ENCODE data around the gene YJEFN3.

Gene YJEFN3

GRCh38 chr19:19489804-19490204, 38.9 kb upstream of the YJEFN3 start:
- Histone ChIP-seq H3K36me3 (replicated peaks; ENCODE audit: low read depth, low read length) (peaks cover 19% of the 10 kb centered on the region), H4K20me1 (ENCODE audit: insufficient read depth, low read length) (peaks cover 14% of the 10 kb centered on the region), H3K4me2 (ENCODE audit: low read length) (no peak overlapping the region), H3K9ac (ENCODE audit: low read length) (no peak overlapping the region), H3K4me3 (ENCODE audit: low read length) (no peak overlapping the region), H3K79me2 (ENCODE audit: low read length) (peaks cover 64% of the 10 kb centered on the region), H3K9me3 (ENCODE audit: insufficient read depth, low read length) (no peaks in the 10 kb centered on the region), H3K27me3 (ENCODE audit: low read depth, low read length) (no peaks in the 10 kb centered on the region), H3K4me1 (ENCODE audit: low read length) (peaks cover 24% of the 10 kb centered on the region), H3K27ac (ENCODE audit: low read length) (peak overlapping the region; percentile 9; the same call in 1 of the 2 replicates), H2AFZ (ENCODE audit: low read depth, low read length) (no peak overlapping the region)
- TF ChIP-seq CTCF (IDR thresholded peaks at IDR 0.05; ENCODE audit: low read depth, low read length): no peak
- no peak for TF ChIP-seq EZH2phosphoT487 (IDR thresholded peaks at IDR 0.05; ENCODE audit: low read depth)

DNA sequence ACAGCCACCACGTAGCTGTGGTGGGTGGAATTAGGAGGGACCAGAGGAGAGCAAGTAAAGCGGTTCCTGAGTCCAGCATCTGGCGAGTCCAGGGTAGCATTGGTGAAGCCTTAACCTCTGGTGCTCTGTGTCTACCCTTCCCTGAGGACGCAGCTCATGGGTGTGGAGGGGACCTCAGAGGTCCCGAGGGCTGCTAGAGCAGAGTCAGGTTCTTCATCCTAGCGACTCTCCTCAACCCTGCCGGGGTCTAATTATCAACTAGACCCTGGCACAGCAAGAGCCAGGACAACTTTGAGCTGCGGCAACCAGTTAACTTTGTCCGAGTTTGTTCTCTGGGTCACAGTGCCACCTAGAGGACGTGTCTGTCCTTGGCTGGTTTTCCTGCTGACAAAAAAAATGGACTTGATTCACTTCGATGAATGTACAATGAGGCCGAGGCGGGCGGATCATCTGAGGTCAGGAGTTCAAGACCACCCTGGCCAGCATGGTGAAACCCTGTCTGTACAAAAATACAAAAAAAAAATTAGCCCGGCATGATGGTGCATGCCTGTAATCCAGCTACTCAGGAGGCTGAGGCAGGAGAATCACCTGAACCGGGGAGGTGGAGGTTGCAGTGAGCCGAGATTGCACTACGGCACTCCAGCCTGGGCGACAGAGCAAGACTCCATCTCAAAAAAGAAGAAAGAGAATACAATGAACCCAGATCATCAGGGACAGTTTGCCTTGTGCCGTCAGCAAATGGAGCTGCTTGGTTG, 38.3 kb upstream of the YJEFN3 start:
- peaks cover 20% of the 10 kb centered on the region for H3K36me3 ChIP-seq (replicated peaks; ENCODE audit: low read depth, low read length)
- peaks cover 18% of the 10 kb centered on the region for H3K4me1 ChIP-seq (ENCODE audit: low read length)
- TF ChIP-seq EZH2phosphoT487 (IDR thresholded peaks at IDR 0.05; ENCODE audit: low read depth): no peak
- peak; percentile 88 for TF ChIP-seq CTCF (IDR thresholded peaks at IDR 0.05; ENCODE audit: low read depth, low read length)
- H3K9ac ChIP-seq (ENCODE audit: low read length): no peak overlapping the region
- H3K79me2 ChIP-seq (ENCODE audit: low read length): peaks cover 58% of the 10 kb centered on the region
- H2AFZ ChIP-seq (ENCODE audit: low read depth, low read length): no peak overlapping the region
- peak overlapping the region; percentile 9; the same call in 1 of the 2 replicates for H3K27ac ChIP-seq (ENCODE audit: low read length)
- H3K4me3 ChIP-seq (ENCODE audit: low read length): no peak overlapping the region
- no peaks in the 10 kb centered on the region for H3K27me3 ChIP-seq (ENCODE audit: low read depth, low read length)
- peak overlapping the region; percentile 18; the same call in 1 of the 2 replicates for H3K4me2 ChIP-seq (ENCODE audit: low read length)
- peaks cover 11% of the 10 kb centered on the region for H4K20me1 ChIP-seq (ENCODE audit: insufficient read depth, low read length)
- H3K9me3 ChIP-seq (ENCODE audit: insufficient read depth, low read length): no peaks in the 10 kb centered on the region

DNA sequence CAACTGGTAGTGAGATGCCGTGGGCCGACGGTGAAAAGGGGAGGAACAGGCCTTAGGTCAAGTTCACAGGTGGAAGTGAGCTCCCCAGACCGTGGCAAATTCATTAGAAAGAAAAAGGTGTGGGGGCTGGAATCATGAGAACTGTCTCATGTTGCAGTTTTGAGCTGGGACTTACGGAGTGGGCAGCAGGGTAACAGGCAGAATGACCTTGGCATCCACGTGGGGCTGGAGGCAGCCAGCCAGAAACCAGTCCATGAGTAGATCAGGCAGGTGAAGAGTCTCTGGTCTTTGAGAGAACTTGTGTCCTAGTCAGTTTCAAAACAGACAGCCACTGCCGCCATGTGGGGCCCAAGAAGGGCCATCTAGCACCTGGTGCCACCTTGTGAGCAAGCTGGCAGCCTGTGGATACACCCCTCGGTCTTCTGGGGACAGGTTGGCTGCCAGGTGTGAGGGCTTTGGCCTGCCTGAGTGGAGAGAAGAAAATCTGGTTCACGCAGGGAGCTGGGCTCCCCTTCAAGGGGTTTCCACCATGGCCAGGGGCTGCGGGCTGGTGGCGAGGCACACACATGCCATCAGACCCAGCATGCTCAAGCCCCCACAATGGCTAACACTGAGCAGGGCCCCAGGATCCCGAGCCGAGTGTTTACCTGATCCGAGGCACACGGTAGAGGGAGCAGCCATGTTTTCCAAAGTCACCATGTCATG, 37.2 kb upstream of the YJEFN3 start:
- Histone ChIP-seq H2AFZ (ENCODE audit: low read depth, low read length) (no peak overlapping the region), H3K79me2 (ENCODE audit: low read length) (peaks cover 47% of the 10 kb centered on the region), H3K4me3 (ENCODE audit: low read length) (no peak overlapping the region), H3K4me2 (ENCODE audit: low read length) (no peak overlapping the region), H3K27ac (ENCODE audit: low read length) (no peak overlapping the region), H3K9ac (ENCODE audit: low read length) (no peak overlapping the region), H3K36me3 (replicated peaks; ENCODE audit: low read depth, low read length) (peaks cover 27% of the 10 kb centered on the region), H4K20me1 (ENCODE audit: insufficient read depth, low read length) (0 out of 2 replicates have a peak, but pooled peaks cover 3% of the 10 kb centered on the region), H3K9me3 (ENCODE audit: insufficient read depth, low read length) (no peaks in the 10 kb centered on the region), H3K4me1 (ENCODE audit: low read length) (peaks cover 13% of the 10 kb centered on the region), H3K27me3 (ENCODE audit: low read depth, low read length) (no peaks in the 10 kb centered on the region)
- TF ChIP-seq CTCF (IDR thresholded peaks at IDR 0.05; ENCODE audit: low read depth, low read length) (no peak), EZH2phosphoT487 (IDR thresholded peaks at IDR 0.05; ENCODE audit: low read depth) (no peak)

- Histone ChIP-seq H3K27me3 (ENCODE audit: low read depth, low read length) (no peaks in the 10 kb centered on the region), H3K4me1 (ENCODE audit: low read length) (peaks cover 13% of the 10 kb centered on the region), H3K36me3 (replicated peaks; ENCODE audit: low read depth, low read length) (peaks cover 29% of the 10 kb centered on the region), H3K4me3 (ENCODE audit: low read length) (no peak overlapping the region), H4K20me1 (ENCODE audit: insufficient read depth, low read length) (0 out of 2 replicates have a peak, but pooled peaks cover 3% of the 10 kb centered on the region), H3K9ac (ENCODE audit: low read length) (no peak overlapping the region), H3K4me2 (ENCODE audit: low read length) (no peak overlapping the region), H2AFZ (ENCODE audit: low read depth, low read length) (no peak overlapping the region), H3K9me3 (ENCODE audit: insufficient read depth, low read length) (no peaks in the 10 kb centered on the region), H3K27ac (ENCODE audit: low read length) (no peak overlapping the region), H3K79me2 (ENCODE audit: low read length) (peaks cover 41% of the 10 kb centered on the region)
- TF ChIP-seq CTCF (IDR thresholded peaks at IDR 0.05; ENCODE audit: low read depth, low read length) (no peak), EZH2phosphoT487 (IDR thresholded peaks at IDR 0.05; ENCODE audit: low read depth) (no peak)
Observed at GRCh38 chr19:19492026-19492610, 36.6 kb upstream of the YJEFN3 start.
